HG03460 (cell line): ENCODE measurements around the gene GLCCI1.

Source experiments
- ATAC-seq: cut with Tn5 transposase; IDR thresholded peaks from one replicate; pipeline ENCODE4 v1.9.1; 2021; ENCODE audit not compliant: unreplicated experiment

GLCCI1 gene

GRCh38 chr7:8126601-8127167, 158.1 kb downstream of the GLCCI1 start:
- ATAC-seq, result no peak

DNA sequence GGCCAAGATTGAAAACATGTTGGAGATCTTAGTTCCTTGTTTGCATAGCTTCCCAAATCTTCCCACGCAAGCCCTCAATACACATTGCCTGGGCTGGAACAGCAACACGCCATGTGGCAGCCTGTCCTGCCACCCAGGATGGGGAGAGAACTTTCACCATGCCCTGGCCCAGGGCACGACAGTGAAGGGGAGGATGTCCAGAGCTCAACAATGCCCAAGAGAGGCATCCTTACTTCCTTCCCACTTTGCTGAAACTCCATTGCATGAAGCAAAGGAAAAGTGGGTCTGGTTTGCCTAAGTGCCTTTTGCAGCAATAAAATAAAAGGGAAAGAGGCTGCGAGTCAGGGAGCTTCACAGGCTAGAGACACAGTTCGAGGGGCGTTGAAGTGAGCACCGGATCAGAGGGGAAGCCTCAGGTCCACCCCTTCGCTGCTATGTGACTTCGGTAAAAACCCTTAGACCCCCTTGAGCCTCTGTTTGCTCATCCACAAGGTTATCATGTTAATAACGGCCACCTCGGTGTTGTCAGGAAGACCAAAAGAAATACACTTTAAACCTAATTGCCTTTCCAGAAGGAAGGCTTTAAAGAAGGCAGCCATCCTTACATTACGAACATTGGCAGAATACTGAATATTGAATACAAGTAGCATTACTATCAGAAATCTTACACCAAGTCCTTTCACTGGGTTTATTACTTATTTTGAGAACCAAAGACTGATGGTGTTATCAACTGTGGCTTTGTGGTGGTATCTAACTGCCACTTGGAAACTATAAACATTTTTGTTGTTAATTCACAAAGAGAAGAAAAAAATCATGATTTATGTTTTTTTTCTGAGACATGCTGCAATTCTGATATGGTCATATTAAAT, 160.1 kb downstream of the GLCCI1 start:
- no peak for ATAC-seq

- ATAC-seq, result no peak
These were observed 160.7 kb downstream of the GLCCI1 start for GRCh38 chr7:8129318-8129659.

- ATAC-seq, result no peak
These were observed 162.1 kb downstream of the GLCCI1 start for GRCh38 chr7:8130663-8131062.

- ATAC-seq, result peak; percentile 47
These were observed 163.4 kb downstream of the GLCCI1 start for GRCh38 chr7:8131694-8132605.

- peak; percentile 32 for ATAC-seq
These were observed 164.7 kb downstream of the GLCCI1 start for GRCh38 chr7:8133188-8133848.

- ATAC-seq, result peak; percentile 65
These were observed 165.6 kb downstream of the GLCCI1 start for GRCh38 chr7:8134089-8134733.

DNA sequence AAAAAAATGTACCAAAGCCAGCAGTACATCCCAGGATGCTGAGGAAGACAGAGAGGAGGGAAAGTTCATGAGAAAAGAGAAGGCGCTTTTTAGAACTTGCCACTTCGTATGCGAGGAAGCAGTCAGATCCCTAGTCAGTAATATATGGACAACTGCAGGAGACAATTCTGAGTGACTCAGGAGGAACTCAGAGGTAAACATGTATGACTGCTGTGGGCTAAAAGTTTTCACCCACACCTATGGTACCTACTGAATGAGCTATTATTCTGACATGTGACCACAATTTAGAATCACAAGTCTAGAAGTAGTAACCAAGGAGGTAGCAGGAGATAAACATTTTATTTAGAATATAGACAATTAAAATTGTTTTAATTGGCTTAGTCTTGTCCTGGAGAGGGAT, 166.8 kb downstream of the GLCCI1 start:
- no peak for ATAC-seq

- no peak for ATAC-seq
These were observed 167.6 kb downstream of the GLCCI1 start for GRCh38 chr7:8136051-8136730.
